Dermis blood vessel endothelial cell (primary cell): ENCODE measurements around the gene XYLT1. TPM values are rescaled to one million over a fixed set of nuclear protein-coding genes. Genes with fewer than 3 reads are reported as not detected.
"Not testable (repeated sequence)": the region's sequence is repeated elsewhere in the genome, so short reads cannot be mapped to it uniquely, and the experiment has no call there.

Experiments used
- DNase-seq: peaks from one replicate; pipeline ENCODE4 v3.0.0; 2010
- total RNA-seq: library from RNA; depleted of rRNA; stranded (reverse); fragments of >200 nt; gene quantifications from 2 replicates; pipeline ENCODE4 v1.2.3, GENCODE V29; 2014

Gene XYLT1
- total RNA-seq, 1 donor from 2014 or later: 2.0 TPM

DNA sequence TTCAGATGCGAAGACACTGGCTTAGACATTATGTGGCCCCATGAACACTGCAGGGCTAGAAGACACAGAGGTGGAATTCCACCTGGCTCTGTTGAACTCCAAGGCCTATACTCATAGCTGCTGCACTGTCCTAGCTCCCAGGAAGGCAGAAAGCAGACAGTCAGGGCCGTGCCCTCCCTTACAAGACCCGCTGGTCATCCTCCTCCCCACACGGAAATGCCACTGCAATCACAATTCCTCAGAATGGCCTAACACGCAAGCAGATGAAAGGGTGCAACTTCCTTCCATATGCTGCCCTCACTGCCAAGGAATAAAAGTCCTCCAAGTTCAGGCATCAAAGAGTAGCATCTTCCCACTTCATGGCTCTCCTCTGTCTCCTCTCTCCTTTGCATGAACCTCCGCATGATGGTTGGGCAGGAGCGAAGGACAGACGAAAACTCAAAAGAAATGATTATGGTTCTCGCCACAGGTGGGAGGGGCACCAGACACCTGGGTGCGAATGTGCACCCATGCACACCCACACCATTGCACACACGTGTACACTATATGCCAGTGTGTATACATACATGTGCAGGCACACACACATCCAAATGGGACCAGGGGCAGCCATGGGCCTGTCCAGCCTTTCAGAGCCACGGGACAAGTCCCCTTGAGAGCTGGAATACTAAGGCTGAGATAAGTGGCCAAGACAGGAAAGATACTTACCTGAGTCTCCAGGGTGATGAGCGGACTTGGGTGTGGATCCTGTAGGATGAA lies 113.3 kb downstream of the XYLT1 start:
- no peak for DNase-seq

DNA sequence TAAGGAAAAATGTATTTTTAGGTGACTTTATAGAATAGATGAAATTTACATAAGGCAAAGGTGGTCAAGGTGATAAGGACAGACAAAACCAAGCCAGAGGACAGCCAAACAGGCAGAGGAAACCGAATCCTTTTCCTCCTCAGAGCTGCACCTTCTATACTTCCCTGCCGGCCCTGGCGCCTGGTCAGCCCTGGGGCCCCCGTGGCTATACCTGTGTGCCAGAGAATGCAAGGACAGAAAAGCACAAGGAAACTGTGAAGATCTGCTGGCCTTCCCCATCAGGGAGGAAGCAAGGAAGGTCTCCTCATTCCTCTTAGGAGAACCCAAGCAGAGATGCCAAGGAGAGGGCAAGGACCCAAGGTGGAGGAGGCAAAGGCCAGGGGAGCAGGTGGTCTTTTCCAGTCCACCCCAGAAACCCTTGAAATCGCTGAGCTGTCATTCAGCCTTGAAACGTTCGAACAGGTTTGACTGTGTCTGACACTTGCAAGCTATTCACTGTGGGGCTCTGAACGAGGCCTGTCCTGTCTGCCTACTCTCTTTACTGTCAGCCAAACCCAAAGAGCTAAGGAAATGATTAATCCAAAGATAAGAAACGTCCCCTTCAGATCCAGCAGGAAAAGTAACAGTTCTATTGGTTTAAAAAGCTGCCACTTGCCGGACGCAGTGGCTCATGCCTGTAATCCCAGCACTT lies 114.4 kb downstream of the XYLT1 start:
- DNase-seq: no peak

DNA sequence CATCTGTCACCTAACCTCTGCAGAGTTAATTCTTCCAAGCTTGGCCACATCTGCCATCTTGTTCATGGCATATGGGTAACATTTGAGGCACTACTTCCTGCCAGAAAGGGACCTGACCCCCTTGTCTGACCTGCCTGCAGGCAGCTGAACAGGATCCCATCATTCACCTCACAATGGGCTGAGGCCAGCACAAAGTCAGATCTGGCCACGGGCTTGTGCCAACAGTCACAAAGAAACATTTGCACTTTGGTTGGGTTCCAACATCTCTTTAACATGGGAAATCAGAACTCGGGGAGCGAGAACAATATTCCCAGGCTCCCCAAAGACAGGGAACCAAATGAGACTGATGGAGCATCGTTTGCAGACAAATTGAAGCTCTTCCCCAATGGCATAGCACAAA lies 116.1 kb downstream of the XYLT1 start:
- DNase-seq: no peak

DNA sequence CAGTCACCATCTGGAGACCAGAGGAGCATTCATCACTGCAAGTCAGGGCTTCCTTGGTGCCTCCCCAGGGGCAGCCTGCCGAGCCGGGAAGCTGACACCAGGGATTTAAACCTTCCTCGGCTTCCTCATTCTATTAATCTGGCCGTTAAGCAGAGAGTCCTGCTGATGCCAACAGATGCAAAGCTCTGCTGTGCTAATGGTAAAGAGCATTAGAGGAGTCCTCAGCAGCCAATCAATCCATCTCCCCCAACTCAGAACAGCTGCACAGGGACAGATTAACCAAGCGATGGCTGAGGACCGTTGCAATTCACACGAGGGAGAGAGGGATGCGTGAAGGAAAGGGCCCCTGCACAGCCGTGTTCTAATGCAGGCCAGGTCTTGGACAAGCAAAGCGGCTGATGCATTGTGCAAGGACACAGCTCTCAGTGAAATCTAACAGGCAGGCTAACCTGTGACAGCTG lies 116.6 kb downstream of the XYLT1 start:
- no peak for DNase-seq

DNA sequence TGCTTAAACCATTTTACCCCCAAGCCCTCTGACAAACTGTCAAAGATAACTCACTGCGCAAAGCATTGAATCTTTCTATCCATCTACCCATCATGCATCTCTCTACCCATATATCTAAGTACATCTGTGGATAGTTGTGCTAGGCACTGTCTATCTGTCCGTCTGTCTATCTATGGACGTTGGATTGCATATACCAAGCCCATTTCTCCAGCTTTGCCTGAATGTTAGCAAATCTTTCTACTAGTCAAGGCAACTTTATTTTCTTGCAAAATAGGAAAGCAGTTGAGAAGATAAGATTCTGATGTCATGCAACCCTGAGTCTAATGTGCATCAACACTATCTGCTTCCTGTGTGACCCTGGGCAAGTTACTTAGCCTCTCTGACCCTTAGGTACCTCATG lies 117.2 kb downstream of the XYLT1 start:
- DNase-seq: no peak

DNA sequence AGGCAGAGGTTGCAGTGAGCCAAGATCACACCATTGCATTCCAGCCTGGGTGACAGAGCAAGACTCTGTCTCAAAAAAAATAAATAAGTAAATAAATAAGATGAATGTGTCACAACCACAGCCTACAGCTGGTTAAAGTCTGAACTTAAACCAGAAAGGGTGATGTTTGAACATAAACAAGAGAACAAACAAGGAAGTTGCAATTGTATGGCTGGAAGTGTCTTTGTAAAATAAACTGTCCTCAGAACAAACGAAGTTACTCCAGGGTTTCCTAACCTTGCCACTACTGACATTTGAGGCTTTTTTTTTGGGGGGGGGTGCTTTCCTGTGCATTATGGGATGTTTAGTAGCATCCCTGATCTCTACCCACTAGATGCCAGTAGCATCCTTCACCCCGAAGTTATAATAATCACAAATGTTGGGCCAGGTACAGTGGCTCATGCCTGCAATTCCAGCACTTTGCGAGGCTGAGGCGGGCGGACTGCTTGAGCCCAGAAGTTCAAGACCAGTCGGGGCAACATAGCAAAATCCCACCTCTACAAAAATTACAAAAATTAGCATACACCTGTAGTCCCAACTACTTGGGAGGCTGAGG lies 119.2 kb downstream of the XYLT1 start:
- no peak for DNase-seq

DNA sequence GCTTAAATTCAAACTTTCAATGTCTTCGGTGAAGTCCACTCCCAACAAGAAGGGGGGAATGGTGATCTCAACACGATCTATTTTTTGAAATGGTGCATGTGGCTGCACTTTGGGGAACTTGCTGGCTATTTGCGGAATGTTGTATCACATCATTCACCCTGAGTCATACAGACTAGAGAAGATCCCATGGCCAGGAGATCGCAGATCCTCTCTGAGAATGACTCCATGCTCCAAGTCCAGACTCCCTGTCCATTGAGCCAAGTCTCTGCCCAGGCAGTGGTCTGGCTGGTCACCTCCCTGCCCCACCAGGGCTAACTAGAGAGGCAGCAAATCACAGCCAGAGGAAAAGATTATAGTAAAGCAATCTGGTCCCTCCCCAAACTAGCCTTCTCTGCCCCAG lies 120.6 kb downstream of the XYLT1 start:
- DNase-seq: no peak

DNA sequence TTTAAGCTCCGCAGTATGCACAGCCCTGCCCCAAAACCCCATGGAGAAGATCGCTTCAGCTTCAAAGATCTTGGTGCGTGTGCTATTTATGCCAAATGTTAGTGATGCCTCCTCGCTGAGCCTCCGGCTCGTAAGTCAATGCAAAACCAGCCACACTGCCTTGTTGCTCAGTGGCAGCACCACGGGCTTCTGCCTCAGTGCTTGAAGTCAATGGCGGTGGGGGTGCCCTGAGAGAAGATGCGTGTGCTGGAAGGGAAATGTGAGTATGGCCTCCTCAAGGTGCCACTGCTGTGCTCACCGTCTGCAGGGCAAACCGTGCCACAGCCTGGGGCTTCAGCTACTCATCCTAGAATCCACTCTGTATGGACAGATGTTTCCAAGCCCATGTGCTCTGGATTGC lies 121.9 kb downstream of the XYLT1 start:
- no peak for DNase-seq

DNA sequence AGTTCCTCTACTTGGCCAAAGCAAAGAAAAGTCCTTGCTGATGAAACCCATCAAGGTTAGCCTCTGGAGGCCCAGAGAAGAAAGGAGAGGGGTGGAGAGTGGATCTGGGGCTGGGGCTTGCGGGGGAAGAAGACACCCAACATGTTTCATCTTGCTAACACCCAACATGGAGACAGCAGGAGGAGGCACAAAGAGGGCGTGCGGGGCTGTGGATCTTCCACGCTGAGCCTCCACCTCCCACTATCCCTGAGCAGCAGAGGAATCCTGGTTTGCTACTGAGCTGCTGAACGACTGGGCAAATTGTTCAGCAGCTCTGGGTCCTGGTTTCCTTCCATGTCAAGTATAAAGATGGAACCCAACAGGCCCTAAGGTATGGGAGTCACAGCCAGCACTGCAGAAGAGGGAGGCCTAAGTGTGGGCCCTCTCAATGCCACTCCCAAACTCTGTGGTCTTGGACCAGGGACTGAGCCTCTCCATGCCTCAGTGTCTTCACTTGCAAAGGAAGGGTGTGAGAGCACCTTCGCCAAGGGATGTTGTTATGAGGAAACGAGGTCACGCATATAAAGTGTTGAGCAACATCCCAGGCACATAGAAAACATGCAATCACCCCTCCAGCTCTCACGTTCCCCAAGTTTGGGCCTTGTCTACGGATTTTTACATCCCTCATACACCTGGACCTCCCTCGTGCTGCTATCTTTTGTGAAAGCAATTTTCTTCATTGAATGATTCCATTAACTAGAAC lies 122.5 kb downstream of the XYLT1 start:
- DNase-seq: no peak

DNA sequence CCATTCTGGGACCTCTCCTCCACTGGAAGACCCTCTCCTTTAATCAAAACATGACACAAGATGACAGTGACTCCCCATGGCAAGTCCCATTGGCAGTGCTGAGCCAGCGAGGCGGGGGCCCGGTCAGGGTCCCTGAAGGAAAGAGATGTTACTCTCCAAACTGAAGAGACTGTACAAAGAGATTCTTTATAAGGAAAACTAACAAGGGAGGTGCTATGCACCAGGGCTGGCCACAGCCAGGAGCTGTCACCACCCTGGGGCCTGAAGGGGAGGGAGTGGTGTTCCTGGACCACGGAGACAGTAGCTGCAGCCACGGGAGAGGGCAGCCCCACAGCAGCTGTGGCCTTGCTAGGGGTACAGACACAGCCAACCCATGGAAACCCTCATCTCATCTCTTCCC lies 123.1 kb downstream of the XYLT1 start:
- no peak for DNase-seq

DNA sequence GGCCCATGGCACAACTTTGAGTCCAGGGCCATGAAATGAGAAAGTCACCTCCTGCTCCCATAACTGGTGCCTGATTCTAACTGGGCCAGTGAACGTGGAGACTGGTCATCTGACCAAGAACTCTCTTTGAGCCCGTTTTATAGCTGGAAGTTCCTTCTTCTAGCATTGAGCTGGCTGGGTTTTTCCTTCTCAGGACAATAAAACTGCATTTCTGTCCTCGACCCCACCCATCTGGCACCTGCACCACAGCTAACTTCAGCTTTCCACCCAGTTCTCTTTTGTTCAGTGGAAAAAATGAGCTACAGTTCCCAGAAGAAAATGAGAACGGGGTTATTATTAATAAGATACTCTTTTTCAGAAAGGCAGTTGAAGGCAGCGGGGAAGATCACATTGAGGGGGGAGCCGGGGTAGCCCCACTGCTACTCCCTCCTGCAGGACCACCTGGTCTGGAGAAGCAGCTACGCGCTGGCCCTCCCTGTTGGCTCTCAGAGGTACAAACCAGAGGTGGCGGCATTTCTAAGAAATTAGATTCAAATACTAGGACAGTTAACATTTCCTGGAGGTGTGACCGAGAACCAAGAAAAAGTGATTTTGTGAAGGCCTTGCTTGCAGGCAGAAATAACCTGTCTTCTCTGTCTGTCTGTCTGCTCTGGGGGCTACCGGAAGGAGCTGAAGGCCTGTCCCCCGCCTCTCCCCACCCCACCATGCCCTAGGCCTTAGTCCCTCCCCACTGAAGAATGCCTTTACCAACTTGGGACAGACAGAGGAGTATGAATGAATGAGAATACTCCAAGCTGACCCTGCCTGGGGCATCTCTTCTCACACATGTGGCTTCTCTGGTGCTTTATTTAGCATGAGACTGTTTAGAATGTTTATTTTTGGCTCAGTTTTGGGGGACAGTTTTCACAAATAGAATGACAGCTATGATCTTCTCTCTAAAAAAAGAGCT lies 123.9 kb downstream of the XYLT1 start:
- no peak for DNase-seq

DNA sequence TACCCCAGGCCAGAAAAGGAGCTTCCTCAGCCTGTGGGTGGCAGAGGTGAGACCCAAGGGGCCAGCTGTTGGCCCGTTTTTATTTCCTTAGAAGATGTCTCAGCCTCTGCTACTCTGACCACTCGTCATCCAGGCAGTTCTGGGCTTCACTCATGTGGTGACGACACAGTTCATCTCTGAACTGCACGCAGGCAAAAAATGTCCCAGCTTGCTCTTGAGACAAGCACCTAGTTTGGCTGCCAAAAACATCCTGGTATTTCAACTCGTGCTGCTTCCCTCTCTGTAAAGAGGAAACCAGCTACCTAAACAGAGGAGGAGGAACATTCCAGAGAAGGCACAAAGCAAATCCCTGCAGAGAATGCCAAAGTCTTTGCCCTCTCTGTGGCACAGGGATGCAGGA lies 125.7 kb downstream of the XYLT1 start:
- DNase-seq: no peak

DNA sequence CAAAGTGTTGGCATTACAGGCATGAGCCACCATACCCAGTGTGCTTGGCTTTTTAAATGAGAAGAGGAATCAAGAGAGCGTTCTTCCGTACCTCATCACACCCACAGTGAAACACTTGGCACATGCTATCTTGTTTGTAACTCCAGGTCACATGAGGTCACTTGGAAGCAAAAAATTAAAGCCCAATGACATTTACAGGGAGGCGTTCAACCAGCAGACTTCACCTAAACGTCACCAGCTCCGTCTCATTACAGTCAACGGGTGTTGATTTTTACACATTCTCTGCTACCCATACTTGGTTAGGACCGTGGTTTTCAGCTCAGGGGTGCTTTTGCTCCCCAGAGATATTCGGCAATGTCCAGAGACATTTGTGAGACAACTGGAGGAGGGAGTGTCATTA lies 127.0 kb downstream of the XYLT1 start:
- no peak for DNase-seq

DNA sequence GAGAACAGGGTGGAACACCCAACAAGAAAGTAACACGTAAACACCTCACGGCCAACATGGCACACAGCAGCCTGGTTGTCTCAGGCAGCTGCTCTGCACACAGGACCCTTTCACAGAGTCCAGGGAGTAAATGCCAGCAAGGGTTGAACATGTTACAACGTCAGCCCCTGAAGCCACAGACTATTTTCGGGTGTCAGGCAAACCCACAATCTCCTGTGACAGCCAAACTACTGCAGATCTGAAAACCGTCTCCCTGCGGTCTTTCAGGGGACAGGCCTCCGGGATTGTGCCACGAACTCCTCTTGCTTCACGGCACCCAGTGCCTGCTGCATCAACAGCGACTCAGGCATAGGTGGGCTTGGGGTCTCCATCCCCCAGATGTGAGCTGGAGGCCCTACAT lies 127.7 kb downstream of the XYLT1 start:
- no peak for DNase-seq

DNA sequence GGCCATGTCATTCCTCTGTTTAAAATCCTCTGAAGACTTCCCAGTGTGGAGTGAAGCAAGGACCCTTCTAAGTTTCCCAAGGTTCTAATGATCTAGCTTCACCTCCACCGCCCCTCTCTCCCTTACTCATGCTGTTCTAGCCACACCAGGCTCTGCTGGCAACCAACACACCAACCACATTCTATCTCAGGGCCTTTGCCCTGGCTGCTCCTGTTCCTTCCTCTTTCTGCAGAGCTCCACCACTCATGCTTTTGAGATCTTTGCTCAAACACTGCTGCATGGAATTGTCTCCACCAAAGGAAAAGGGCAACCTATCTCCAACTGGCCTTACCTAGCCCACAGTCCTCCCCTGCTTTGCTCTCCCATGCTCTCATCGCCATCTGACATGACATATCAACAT lies 128.7 kb downstream of the XYLT1 start:
- DNase-seq: no peak

DNA sequence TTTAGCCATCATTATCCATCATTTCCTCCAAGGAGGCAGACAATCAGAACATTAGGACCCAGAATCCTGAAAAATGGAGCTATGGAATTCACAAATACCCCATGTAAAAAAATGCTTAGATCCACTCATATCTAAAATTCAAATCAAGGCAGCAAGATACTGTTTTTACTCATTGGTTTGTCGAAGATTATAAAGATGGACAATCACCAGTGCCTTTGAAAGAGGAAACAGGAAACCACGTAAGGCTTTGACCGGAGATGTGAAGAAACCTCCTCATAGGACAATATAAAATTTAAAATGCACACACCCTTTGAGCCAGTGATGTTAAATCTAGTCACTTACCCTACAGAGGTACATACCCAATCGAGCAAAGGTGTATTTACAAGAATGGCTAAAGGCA lies 130.0 kb downstream of the XYLT1 start:
- DNase-seq: no peak

DNA sequence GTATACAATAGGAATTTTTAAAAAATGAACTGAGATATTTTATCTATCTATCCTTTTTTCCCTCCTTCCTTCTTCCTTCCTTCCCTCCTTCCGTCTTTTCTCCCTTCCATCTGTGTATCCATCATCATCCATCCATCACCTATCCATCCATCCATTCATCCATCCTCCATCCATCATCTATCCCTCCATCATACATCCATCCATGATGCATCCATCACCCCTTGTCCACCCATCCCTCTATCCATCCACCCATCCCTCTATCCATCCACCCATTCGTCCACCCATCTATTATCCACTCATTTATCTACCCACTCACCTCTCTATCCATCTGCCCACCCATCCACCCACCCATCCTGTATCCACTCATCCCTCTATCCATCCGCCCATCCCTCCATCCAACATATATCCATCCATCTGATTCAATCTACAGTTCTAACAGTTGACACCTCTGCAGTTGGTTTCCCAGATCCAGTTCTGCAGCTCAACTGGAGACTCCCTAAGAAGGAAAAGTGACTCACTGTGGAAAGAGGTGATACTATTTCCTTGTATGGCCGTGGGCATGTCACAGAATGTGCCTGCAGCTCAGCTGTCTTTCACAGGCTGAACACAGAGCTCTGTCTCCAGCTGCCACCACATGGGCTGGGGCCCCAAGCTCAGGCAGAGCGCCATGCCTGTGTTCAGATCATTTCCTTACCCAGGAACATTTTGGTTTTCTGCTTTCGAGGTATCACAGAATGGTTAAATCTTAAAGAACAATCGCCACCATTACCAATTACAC lies 130.8 kb downstream of the XYLT1 start:
- DNase-seq: no peak

DNA sequence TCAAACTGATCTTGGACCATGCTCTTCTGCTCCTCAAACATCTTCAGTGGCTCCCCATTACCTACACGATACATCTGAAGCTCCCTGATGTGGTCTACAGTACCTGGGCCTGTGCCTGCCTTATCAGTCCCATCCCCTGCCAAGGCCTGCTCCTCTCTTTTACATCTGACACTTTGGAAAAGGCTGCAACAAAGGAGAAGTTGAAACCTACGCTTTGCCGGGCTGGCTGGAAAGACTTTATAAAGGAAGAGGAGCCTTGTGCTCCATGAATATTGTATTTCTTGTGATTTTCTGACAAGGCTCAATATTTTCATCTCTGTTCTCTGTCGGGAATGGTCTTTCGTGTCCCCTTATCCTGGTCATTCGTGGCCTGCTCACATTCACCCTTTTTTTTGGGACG lies 132.5 kb downstream of the XYLT1 start:
- DNase-seq: no peak

DNA sequence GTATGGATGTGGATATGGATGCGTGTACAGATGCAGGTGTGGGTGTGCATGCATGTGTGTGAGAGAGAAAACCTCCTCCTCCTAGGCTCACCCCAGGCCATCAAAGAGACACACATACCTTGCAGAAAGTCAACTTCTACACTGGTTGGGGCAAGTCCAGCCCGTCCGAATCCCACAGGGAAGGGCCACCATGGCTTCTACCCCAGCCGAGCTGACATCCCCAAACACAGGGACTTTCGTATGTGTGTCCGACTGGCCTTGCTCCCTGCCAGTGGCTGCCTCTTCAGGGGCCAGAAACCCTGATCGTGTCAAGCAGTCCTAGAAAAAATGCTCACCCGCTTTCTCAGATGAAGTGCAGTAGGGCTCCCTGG lies 134.2 kb downstream of the XYLT1 start:
- DNase-seq: no peak

DNA sequence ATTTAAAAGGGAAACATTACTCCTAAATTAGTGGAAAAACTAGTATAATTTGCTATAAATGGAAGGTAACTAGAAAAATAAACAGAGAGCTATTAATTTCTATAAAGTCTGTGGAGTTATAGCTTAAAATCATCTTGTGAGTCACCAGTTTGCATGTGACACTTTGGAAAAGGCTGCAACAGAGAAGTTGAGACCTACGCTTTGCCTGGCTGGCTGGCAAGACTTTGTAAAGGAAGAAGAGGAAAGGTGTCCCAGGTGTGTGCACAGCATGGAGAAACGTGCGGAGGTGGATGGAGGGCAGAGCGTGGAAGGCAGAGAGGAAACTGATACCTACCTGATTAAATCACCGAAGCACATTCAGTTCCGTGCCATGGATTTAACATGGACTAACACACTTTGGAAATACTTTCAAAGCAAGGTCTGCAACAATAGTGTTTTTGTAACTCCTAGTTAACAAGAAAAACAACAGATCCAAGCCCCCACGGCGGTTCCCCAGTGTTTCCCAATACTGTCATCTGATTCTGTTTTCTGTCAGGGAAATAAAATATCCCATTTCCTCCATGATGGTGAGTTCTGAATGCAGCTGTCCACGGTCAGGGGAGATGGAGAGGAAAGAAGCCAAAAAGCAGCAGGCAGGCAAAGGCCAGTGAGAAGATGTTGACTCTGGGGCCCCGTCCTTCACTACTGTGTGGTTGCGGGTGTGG lies 134.8 kb downstream of the XYLT1 start:
- DNase-seq: no peak

DNA sequence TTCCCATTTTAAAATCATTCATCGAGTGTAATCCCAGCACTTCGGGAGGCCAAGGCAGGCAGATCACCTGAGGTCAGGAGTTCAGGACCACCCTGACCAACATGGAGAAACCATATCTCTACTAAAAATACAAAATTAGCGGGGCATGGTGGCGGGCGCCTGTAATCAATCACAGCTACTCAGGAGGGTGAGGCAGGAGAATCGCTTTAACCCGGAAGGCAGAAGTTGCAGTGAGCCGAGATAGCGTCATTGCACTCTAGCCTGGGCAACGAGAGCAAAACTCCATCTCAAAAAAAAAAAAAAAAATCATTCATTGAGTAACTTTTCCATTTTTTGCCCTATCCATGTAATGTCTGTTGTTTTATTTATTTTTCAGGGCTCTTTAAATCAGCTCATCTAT lies 135.4 kb downstream of the XYLT1 start:
- not testable (repeated sequence) for DNase-seq
